Astrocyte of the cerebellum (primary cell): Measurements from ENCODE around the gene HMCN1.

Experiments used
- DNase-seq: peaks from one replicate; pipeline ENCODE4 v3.0.0-alpha.2; 2011; ENCODE audit warnings: low read depth
- H3K4me3 ChIP-seq: 2 replicates; pipeline ENCODE4 v1.5.1; 2011; ENCODE audit warnings: mild to moderate bottlenecking, low read depth, low read length, moderate library complexity
- in situ Hi-C: cut with HindIII; loops from 2 replicates; pipeline ENCODE4 v1.10.0; 2017; ENCODE audit warnings: low sequenced_read_pairs
- TF ChIP-seq, protein P1 (sequence below): IDR thresholded peaks from 2 replicates; pipeline ENCODE4 v1.5.1; 2012; ENCODE audit warnings: low read length, low read depth, moderate library complexity, mild to moderate bottlenecking; ENCODE audit errors: missing control alignments

HMCN1 gene

DNA sequence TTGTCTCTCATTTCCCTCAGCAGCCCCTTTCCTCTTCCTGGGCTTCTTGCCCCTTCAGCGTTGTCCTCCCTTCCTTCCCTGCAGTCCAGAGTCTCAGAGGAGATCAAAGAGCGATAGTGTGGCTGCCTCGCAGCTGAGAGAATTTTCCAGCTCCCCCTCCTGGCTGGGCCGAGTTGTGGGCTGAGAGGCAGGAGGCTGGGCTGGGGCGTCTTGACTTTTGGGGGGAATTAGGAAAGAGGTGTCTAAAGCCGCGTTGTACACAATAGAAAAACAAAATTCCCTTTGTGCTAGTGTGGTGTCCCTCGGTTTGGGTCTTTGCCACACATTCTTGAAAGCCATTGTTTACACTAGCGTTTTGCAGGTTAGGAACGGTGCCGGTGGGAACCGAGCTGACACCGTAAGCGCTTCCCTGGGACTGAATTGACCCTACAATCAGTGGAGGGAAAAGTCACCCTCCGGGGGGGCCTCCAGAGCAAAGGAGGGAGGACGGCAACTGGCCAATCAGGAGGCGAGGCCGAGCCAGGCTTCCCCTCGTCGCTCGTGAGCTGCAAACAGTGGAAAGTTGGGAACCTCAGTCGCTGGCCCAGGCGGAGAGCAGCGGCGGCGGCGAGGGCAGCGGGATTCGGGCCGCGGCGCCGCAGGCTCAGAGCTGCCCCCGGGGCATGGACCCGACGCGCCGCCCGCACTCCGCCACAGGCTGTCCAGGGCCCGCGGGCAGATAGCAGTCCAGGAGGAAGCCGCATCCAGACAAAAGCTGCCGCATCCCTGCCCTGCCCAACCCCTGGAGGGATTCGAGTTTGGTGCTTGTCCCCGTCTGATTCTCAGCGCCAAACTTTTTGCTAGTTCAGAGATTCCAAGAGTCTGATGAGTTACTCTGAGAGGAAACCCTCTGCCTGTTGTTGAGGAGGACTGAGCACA, at the start of gene HMCN1:
HMCN1 (plus strand) TSS at position 574 of the 918 bp plus-strand sequence. CDS start 389 bp downstream, outside the sequence.
- peak; percentile 29 for DNase-seq
- TF ChIP-seq, protein P1, sequence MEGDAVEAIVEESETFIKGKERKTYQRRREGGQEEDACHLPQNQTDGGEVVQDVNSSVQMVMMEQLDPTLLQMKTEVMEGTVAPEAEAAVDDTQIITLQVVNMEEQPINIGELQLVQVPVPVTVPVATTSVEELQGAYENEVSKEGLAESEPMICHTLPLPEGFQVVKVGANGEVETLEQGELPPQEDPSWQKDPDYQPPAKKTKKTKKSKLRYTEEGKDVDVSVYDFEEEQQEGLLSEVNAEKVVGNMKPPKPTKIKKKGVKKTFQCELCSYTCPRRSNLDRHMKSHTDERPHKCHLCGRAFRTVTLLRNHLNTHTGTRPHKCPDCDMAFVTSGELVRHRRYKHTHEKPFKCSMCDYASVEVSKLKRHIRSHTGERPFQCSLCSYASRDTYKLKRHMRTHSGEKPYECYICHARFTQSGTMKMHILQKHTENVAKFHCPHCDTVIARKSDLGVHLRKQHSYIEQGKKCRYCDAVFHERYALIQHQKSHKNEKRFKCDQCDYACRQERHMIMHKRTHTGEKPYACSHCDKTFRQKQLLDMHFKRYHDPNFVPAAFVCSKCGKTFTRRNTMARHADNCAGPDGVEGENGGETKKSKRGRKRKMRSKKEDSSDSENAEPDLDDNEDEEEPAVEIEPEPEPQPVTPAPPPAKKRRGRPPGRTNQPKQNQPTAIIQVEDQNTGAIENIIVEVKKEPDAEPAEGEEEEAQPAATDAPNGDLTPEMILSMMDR = peak; percentile 64
- in situ Hi-C loops = no loop called here

DNA sequence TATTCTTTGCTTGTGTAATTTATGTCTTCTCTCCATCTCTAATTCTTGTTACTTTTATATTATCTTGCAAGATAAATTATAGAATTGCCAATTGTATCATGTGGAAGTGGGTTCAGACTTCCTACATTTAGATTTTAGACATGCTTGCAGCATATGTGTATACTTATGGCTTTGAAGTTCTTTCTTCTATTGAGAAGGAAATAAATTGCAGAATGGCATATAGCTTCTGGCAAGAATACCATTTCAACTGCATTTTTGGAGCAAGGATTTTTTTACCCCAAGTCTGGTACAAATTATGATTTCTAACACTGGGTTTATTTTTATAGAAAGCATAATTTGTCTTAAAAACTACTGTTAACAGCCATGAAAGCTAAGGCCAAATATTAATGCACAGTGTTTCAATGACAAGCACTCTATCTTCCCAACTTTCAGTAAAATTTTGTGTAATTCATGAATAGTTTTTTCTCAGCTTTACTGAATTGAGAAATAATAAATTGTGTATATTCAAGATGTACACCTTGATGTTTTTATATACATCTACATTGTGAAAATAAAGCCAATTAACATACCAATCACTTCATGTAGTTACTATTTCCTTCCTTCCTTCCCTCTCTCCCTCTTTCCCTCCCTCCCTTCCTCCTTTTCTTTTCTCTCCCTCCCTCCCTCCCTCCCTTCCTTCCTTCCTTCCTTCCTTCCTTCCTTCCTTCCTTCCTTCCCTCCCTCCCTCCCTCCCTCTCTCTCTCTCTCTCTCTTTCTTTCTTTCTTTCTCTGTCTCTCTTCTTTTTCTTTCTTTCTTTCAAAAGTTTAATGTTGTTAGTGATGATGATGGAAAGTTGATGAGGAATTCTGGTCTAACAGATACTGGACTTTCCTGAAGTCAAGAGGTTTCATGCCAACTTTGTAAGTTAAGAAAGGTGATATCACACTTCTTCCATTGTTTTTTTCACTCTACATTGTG, 47.1 kb upstream of the HMCN1 start:
- H3K4me3 ChIP-seq = no peak overlapping the region
- in situ Hi-C loops = loop anchor here (25.0 kb wide), 1 partner anchor 525 kb away; the partner anchor contains the start of genes SWT1 and TRMT1L
- TF ChIP-seq, protein P1 = no peak
- DNase-seq = no peak

More for the DNA sequence above, at the start of gene HMCN1:
- H3K4me3 ChIP-seq = peak within 1 kb of the TSS; percentile 51

DNA sequence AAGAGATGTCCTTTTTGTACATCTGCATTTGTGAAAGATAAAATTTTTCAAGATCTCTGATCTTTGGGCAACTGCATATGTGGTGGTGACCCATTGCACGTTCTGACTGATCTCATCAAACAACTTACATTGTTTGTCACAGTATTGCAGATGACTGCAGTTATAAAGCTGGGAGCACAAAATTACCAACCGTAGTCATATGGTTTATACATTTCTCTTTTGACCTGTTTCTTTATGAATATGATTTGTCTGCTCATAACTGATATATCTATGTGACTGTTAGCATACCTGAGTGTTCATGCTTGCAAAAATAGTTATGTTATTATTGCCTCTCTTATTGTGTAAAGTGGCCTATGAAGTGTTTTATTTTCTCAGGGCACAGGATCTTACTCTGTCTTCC, 43.7 kb upstream of the HMCN1 start:
- in situ Hi-C loops = loop anchor here (25.0 kb wide), 1 partner anchor 528 kb away; the partner anchor contains the start of genes SWT1 and TRMT1L
- DNase-seq = no peak
- TF ChIP-seq, protein P1 = no peak
- no peak overlapping the region for H3K4me3 ChIP-seq

DNA sequence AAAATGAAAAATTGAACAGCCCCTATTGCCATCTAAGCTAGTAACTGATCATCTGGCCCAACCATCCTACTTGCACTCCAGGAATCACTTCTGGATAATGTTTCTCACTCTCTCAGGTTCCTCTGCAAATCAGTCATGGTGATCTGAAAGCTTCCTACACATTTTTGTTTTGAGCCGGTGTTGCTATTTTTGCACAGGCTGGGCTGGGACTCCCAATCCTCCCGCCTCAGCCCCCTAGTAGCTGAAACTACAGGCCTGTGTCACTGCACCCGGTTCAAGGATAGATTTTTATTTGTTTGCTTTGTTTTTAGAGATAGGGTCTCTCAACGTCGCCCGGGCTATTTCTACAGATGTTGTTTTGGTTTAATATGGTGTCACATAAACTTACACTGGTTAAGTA, 40.5 kb upstream of the HMCN1 start:
- in situ Hi-C loops = loop anchor here (25.0 kb wide), 1 partner anchor 531 kb away; the partner anchor contains the start of genes SWT1 and TRMT1L
- TF ChIP-seq, protein P1 = no peak
- DNase-seq = no peak
- H3K4me3 ChIP-seq = no peak overlapping the region

DNA sequence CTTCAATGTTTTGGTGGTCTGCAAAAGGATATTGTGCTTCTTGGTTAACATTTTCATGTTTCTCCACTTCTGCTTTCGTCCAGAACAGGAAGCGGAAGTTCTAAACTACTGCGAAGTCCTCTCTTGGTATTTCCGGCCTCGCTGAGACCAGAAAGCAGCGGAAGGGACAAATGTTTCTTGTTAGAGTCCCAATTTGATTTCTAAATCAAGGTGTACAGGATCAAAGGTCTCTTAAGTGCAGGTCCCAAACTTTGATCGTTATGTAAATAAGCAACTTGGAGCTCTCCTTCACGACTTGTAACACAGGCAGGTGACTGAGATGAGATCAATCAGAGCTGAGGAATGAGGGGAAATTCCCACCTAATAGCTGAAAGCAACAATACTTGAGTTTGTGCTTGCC, 40.1 kb upstream of the HMCN1 start:
- H3K4me3 ChIP-seq = no peak overlapping the region
- in situ Hi-C loops = loop anchor here (25.0 kb wide), 1 partner anchor 532 kb away; the partner anchor contains the start of genes SWT1 and TRMT1L
- TF ChIP-seq, protein P1 = no peak
- no peak for DNase-seq

DNA sequence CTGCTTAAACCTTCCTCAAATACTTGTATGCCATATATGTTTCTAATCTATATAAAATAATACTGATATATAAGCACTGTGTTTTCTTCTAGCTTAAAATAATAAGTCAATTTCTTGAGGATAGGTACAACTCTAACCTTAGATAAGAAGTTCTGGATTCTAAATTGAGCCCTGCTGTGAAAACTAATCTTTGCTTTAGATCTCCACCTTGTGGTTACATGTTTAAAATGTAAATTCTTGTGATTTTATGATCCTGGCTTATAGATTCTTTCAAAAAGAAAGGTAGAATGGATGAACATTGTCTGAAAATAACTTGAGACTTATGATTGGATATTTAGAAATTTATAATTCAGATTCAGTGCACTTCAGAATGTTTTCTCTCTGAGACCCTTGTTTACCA, 38.9 kb upstream of the HMCN1 start:
- DNase-seq = no peak
- TF ChIP-seq, protein P1 = no peak
- in situ Hi-C loops = loop anchor here (25.0 kb wide), 1 partner anchor 533 kb away; the partner anchor contains the start of genes SWT1 and TRMT1L
- H3K4me3 ChIP-seq = no peak overlapping the region
